ENCODE data around the gene XRCC4. TPM values are rescaled to one million over a fixed set of nuclear protein-coding genes. Genes with fewer than 3 reads are reported as not detected.

The XRCC4 gene
- polyA plus RNA-seq, 1 donor (not counting 4 experiments of a cell fraction or from before 2014, with no cell fraction given), result 10.9 TPM

- Histone ChIP-seq H3K27me3 (ENCODE audit: control insufficient read depth, extremely low read depth, insufficient read depth, low read length) (no peaks in the 10 kb centered on the region), H3K9ac (ENCODE audit: control insufficient read depth, extremely low read depth, insufficient read depth, low read length) (no peak overlapping the region), H3K9me3 (ENCODE audit: control insufficient read depth, low read depth, low read length) (no peaks in the 10 kb centered on the region), H4K20me1 (ENCODE audit: control insufficient read depth, extremely low read depth, insufficient read depth, low read length) (no peaks in the 10 kb centered on the region), H3K9me1 (ENCODE audit: control insufficient read depth, extremely low read depth, insufficient read depth, low read length) (no peaks in the 10 kb centered on the region), H2AFZ (ENCODE audit: control insufficient read depth, low read length) (no peak overlapping the region), H3K4me2 (ENCODE audit: control insufficient read depth, extremely low read depth, insufficient read depth, low read depth, low read length) (no peak overlapping the region), H3K4me1 (ENCODE audit: control insufficient read depth, extremely low read depth, insufficient read depth, low read length) (peaks cover 9% of the 10 kb centered on the region), H3K27ac (ENCODE audit: control insufficient read depth, insufficient read depth, low read length) (no peak overlapping the region), H3K79me2 (ENCODE audit: control insufficient read depth, insufficient read depth, low read length) (no peaks in the 10 kb centered on the region), H3K36me3 (ENCODE audit: control insufficient read depth in 2 of 2, extremely low read depth in 1 of 2, insufficient read depth in 2 of 2, low read length in 2 of 2) (no peaks in the 10 kb centered on the region), H3K4me3 (ENCODE audit: control insufficient read depth in 2 of 3, extremely low read depth in 1 of 3, insufficient read depth in 2 of 3, low read depth in 1 of 3, low read length in 3 of 3) (no peak overlapping the region)
- FAIRE-seq (no peak), DNase-seq (ENCODE audit: low read depth, low spot score) (no peak)
- dilution Hi-C loops (cut with MboI; ENCODE audit: extremely low pct_ligation_motif_present, low sequenced_read_pairs), result no loop called here
- TF ChIP-seq CTCF (optimal IDR thresholded peaks at IDR 0.05 in 1 of 3, IDR thresholded peaks at IDR 0.05 in 1 of 3, conservative IDR thresholded peaks at IDR 0.05 in 1 of 3; ENCODE audit: extremely low read depth in 1 of 3, insufficient read depth in 2 of 3, low read length in 3 of 3) (no peak), EZH2 (IDR thresholded peaks at IDR 0.05; ENCODE audit: low read length) (no peak)
Observed at GRCh38 chr5:83219077-83219476, 141.7 kb downstream of the XRCC4 start.

- H3K27ac ChIP-seq (ENCODE audit: control insufficient read depth, insufficient read depth, low read length), result no peak overlapping the region
- TF ChIP-seq CTCF (optimal IDR thresholded peaks at IDR 0.05 in 1 of 3, IDR thresholded peaks at IDR 0.05 in 1 of 3, conservative IDR thresholded peaks at IDR 0.05 in 1 of 3; ENCODE audit: extremely low read depth in 1 of 3, insufficient read depth in 2 of 3, low read length in 3 of 3) (no peak), EZH2 (IDR thresholded peaks at IDR 0.05; ENCODE audit: low read length) (no peak)
- H3K9ac ChIP-seq (ENCODE audit: control insufficient read depth, extremely low read depth, insufficient read depth, low read length), result no peak overlapping the region
- FAIRE-seq (no peak), DNase-seq (ENCODE audit: low read depth, low spot score) (no peak)
- H2AFZ ChIP-seq (ENCODE audit: control insufficient read depth, low read length), result no peak overlapping the region
- no peaks in the 10 kb centered on the region for H3K36me3 ChIP-seq (ENCODE audit: control insufficient read depth in 2 of 2, extremely low read depth in 1 of 2, insufficient read depth in 2 of 2, low read length in 2 of 2)
- no peaks in the 10 kb centered on the region for H3K27me3 ChIP-seq (ENCODE audit: control insufficient read depth, extremely low read depth, insufficient read depth, low read length)
- no peaks in the 10 kb centered on the region for H3K79me2 ChIP-seq (ENCODE audit: control insufficient read depth, insufficient read depth, low read length)
- no peaks in the 10 kb centered on the region for H3K9me3 ChIP-seq (ENCODE audit: control insufficient read depth, low read depth, low read length)
- no peaks in the 10 kb centered on the region for H4K20me1 ChIP-seq (ENCODE audit: control insufficient read depth, extremely low read depth, insufficient read depth, low read length)
- dilution Hi-C loops (cut with MboI; ENCODE audit: extremely low pct_ligation_motif_present, low sequenced_read_pairs), result no loop called here
- H3K4me1 ChIP-seq (ENCODE audit: control insufficient read depth, extremely low read depth, insufficient read depth, low read length), result peaks cover 9% of the 10 kb centered on the region
- no peak overlapping the region for H3K4me3 ChIP-seq (ENCODE audit: control insufficient read depth in 2 of 3, extremely low read depth in 1 of 3, insufficient read depth in 2 of 3, low read depth in 1 of 3, low read length in 3 of 3)
- no peaks in the 10 kb centered on the region for H3K9me1 ChIP-seq (ENCODE audit: control insufficient read depth, extremely low read depth, insufficient read depth, low read length)
- no peak overlapping the region for H3K4me2 ChIP-seq (ENCODE audit: control insufficient read depth, extremely low read depth, insufficient read depth, low read depth, low read length)
Observed at GRCh38 chr5:83219495-83219894, 142.1 kb downstream of the XRCC4 start.

Data from keratinocyte (primary cell).